B cell (primary cell): ENCODE measurements around the gene CACNA2D1. TPM values are rescaled to one million over a fixed set of nuclear protein-coding genes. Genes with fewer than 3 reads are reported as not detected.

ENCODE experiments used
- ATAC-seq: fragments of 200-7000 bp; cut with Tn5 transposase; one replicate; pipeline ENCODE4 v1.10.0; 2021; ENCODE audit warnings: low read depth, mild to moderate bottlenecking, moderate number of reproducible peaks, moderate library complexity
- CTCF ChIA-PET: fragments of 350-600 bp; sonication (Branson Sonifier 250); formaldehyde crosslinking; loops from one replicate; lab custom pipeline; 2021; ENCODE audit warnings: antibody characterized with exemption, inconsistent platforms; lab: Charles Lee
- POLR2A ChIA-PET: fragments of 350-600 bp; sonication (Branson Sonifier 250); formaldehyde crosslinking; loops from one replicate; lab custom pipeline; 2021; ENCODE audit warnings: antibody characterized with exemption; lab: Charles Lee
- DNase-seq: peaks from one replicate; pipeline ENCODE4 v3.0.0; 2013
- H2AFZ ChIP-seq: 2 replicates; pipeline ENCODE4 v1.6.1; 2012; ENCODE audit warnings: mild to moderate bottlenecking, low read depth, low read length; ENCODE audit not compliant: insufficient read depth, poor library complexity, severe bottlenecking
- H3K27ac ChIP-seq, 2 donors: 1 replicate in 1 of 2; 2 replicates in 1 of 2; pipeline ENCODE4 v1.5.1; 2012 to 2013; ENCODE audit warnings: low read length in 2 of 2, mild to moderate bottlenecking in 2 of 2, moderate library complexity in 1 of 2
- H3K27me3 ChIP-seq, 4 experiments: fragments of 200-600 bp in 1 of 4; sonication (generic) in 1 of 4; replicated peaks in 1 of 4; 1 replicate in 2 of 4; 2 replicates in 2 of 4; pipeline versions ENCODE4 v1.6.1 to v1.7.0; 2013 to 2016; ENCODE audit warnings: low read length in 3 of 4, mild to moderate bottlenecking in 2 of 4, mixed read lengths in 1 of 4, moderate library complexity in 1 of 4; ENCODE audit not compliant: insufficient read depth in 4 of 4, control insufficient read depth in 3 of 4; ENCODE audit errors: control extremely low read depth in 1 of 4
- H3K36me3 ChIP-seq, 2 experiments: replicated peaks in 1 of 2; 1 replicate in 1 of 2; 2 replicates in 1 of 2; pipeline versions ENCODE4 v1.6.1 to v1.7.1; 2013; ENCODE audit warnings: low read length in 1 of 2; ENCODE audit not compliant: insufficient read depth in 2 of 2, control insufficient read depth in 1 of 2; ENCODE audit errors: control extremely low read depth in 1 of 2, extremely low read depth in 1 of 2
- H3K4me1 ChIP-seq, 2 donors: fragments of 200-600 bp in 1 of 2; sonication (generic) in 1 of 2; 1 replicate in 1 of 2; 2 replicates in 1 of 2; pipeline versions ENCODE4 v1.5.1 to v1.6.1; 2013 to 2017; ENCODE audit warnings: low read length in 2 of 2; ENCODE audit not compliant: control insufficient read depth in 2 of 2, insufficient read depth in 2 of 2
- H3K4me2 ChIP-seq: replicated peaks from 2 replicates; pipeline ENCODE3; 2012; ENCODE audit warnings: mild to moderate bottlenecking, low read depth, low read length; ENCODE audit not compliant: poor library complexity, severe bottlenecking
- H3K4me3 ChIP-seq, 5 experiments: fragments of 200-600 bp in 1 of 5; sonication (generic) in 1 of 5; 1 replicate in 3 of 5; 2 replicates in 2 of 5; pipeline versions ENCODE4 v1.5.1 to v1.7.0; 2011 to 2016; ENCODE audit warnings: low read length in 4 of 5, mild to moderate bottlenecking in 4 of 5, low read depth in 2 of 5, control low read depth in 1 of 5, moderate library complexity in 1 of 5; ENCODE audit not compliant: insufficient read depth in 1 of 5; ENCODE audit errors: control extremely low read depth in 1 of 5, extremely low read depth in 1 of 5
- H3K79me2 ChIP-seq: fragments of 200-600 bp; sonication (generic); one replicate; pipeline ENCODE4 v1.6.0; 2016; ENCODE audit warnings: low read length; ENCODE audit not compliant: control insufficient read depth, insufficient read depth
- H3K9ac ChIP-seq: fragments of 200-600 bp; sonication (generic); 2 replicates; pipeline ENCODE4 v1.6.1; 2017; ENCODE audit warnings: mild to moderate bottlenecking, low read length, moderate library complexity
- H3K9me3 ChIP-seq, 3 donors: one replicate each; pipeline versions ENCODE4 v1.6.1 to v1.7.1; 2013; ENCODE audit warnings: low read length in 2 of 3; ENCODE audit not compliant: control insufficient read depth in 2 of 3, insufficient read depth in 1 of 3; ENCODE audit errors: control extremely low read depth in 1 of 3
- H4K20me1 ChIP-seq: 2 replicates; pipeline ENCODE4 v1.6.0; 2012; ENCODE audit warnings: mild to moderate bottlenecking, low read length; ENCODE audit not compliant: insufficient read depth, control insufficient read depth, poor library complexity, severe bottlenecking
- H3K27ac Mint-ChIP-seq: one replicate; pipeline ENCODE4 v1.8.0; 2021; ENCODE audit warnings: mixed read lengths
- H3K27me3 Mint-ChIP-seq: one replicate; pipeline ENCODE4 v1.8.0; 2021; ENCODE audit warnings: mixed read lengths
- H3K4me1 Mint-ChIP-seq: one replicate; pipeline ENCODE4 v1.8.0; 2021; ENCODE audit warnings: mixed read lengths
- H3K4me3 Mint-ChIP-seq: one replicate; pipeline ENCODE4 v1.8.0; 2021; ENCODE audit warnings: mixed read lengths
- H3K9me3 Mint-ChIP-seq: one replicate; pipeline ENCODE4 v1.8.0; 2022; ENCODE audit warnings: mixed read lengths; ENCODE audit not compliant: insufficient read depth
- CTCF ChIP-seq: fragments of 200-600 bp; IDR thresholded peaks from one replicate; pipeline ENCODE4 v1.8.0; 2022; ENCODE audit warnings: antibody characterized with exemption, mild to moderate bottlenecking
- EZH2 ChIP-seq: IDR thresholded peaks from 2 replicates; pipeline ENCODE4 v1.6.1; 2012; ENCODE audit warnings: borderline replicate concordance, low read depth, mild to moderate bottlenecking, moderate library complexity, low read length; ENCODE audit not compliant: insufficient read depth, poor library complexity, severe bottlenecking
- WGBS: methylation state at CpG from one replicate; pipeline ENCODE4 v1.1.5; 2013; ENCODE audit warnings: missing lambda C conversion rate; ENCODE audit not compliant: insufficient coverage; 5-methylcytosine and 5-hydroxymethylcytosine counted together
- intact Hi-C: fragments of 100-400 bp; cut with micrococcal nuclease; formaldehyde crosslinking; loops from one replicate; pipeline ENCODE4 v1.10.0; 2022
- polyA plus RNA-seq: library from polyadenylated mRNA; depleted of rRNA; stranded (reverse); fragments of >200 nt; gene quantifications from 2 replicates; pipeline ENCODE4 v1.2.3, GENCODE V29; 2012
- total RNA-seq, 2 donors: library from RNA; stranded (reverse); fragments of 120-200 nt in 1 of 2; gene quantifications; 1 replicate in 1 of 2; 2 replicates in 1 of 2; pipeline versions ENCODE4 v1.2.3 to v1.2.4, GENCODE V29; 2013 to 2022

The CACNA2D1 gene
- total and polyA plus RNA-seq, 2 donors (not counting 1 experiment from before 2014, with no cell fraction given) = not detected

GRCh38 chr7:81986723-81987470 lies 456.7 kb downstream of the CACNA2D1 start:
- no peaks in the 10 kb centered on the region for H3K27me3 Mint-ChIP-seq
- Histone ChIP-seq H2AFZ (no peak overlapping the region), H3K4me1 (no peaks in the 10 kb centered on the region), H3K27ac (no peak overlapping the region), H3K9ac (no peak overlapping the region), H3K4me3 (no peak overlapping the region), H3K27me3 (no peaks in the 10 kb centered on the region), H4K20me1 (no peaks in the 10 kb centered on the region), H3K4me2 (no peak overlapping the region), H3K9me3 (no peaks in the 10 kb centered on the region), H3K79me2 (no peaks in the 10 kb centered on the region), H3K36me3 (no peaks in the 10 kb centered on the region)
- intact Hi-C loops = no loop called here
- TF ChIP-seq CTCF (no peak), EZH2 (no peak)
- ChIA-PET POLR2A (no interaction called here), CTCF (no interaction called here)
- H3K4me1 Mint-ChIP-seq = no peaks in the 10 kb centered on the region
- DNase-seq = no peak
- H3K27ac Mint-ChIP-seq = no peak overlapping the region
- H3K9me3 Mint-ChIP-seq = no peaks in the 10 kb centered on the region
- ATAC-seq = no peak
- H3K4me3 Mint-ChIP-seq = no peak overlapping the region
- no CpG with 5 or more reads among the region's 3 CpGs for WGBS

DNA sequence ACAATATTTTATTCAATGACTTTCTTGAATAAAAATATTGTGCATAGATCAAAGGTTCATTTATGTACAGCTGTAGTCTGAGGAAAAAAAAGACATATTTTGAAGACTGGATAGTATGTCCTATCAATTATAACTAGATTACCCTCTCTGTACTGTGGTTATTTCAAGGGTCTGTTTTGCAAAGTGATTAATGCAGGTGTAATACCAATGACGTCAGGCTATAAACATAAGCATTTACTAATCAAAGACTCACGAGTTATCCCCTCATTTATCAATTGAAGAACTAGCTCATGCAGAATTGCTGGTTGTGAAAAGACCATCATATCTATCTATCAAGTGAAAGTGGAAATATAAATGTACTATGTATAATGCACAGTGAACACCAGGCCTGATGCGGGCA lies 460.2 kb downstream of the CACNA2D1 start:
- H3K9ac ChIP-seq = no peak overlapping the region
- WGBS = no CpG with 5 or more reads among the region's 3 CpGs
- intact Hi-C loops = no loop called here
- ATAC-seq (no peak), DNase-seq (no peak)
- H3K4me1 ChIP-seq = no peaks in the 10 kb centered on the region
- H3K27me3 ChIP-seq = no peaks in the 10 kb centered on the region
- Mint-ChIP-seq H3K4me3 (no peak overlapping the region), H3K4me1 (no peaks in the 10 kb centered on the region), H3K27ac (no peak overlapping the region), H3K9me3 (peaks cover 2% of the 10 kb centered on the region), H3K27me3 (no peaks in the 10 kb centered on the region)
- ChIA-PET POLR2A (no interaction called here), CTCF (interaction anchor here (0.7 kb wide), 1 partner anchor 46 kb away, joined by 3 read pairs; no protein-coding TSS in a partner anchor)
- no peaks in the 10 kb centered on the region for H4K20me1 ChIP-seq
- TF ChIP-seq EZH2 (no peak), CTCF (no peak)
- no peaks in the 10 kb centered on the region for H3K36me3 ChIP-seq
- H3K4me2 ChIP-seq = no peak overlapping the region
- no peak overlapping the region for H2AFZ ChIP-seq
- no peak overlapping the region for H3K4me3 ChIP-seq
- H3K27ac ChIP-seq = no peak overlapping the region
- no peaks in the 10 kb centered on the region for H3K9me3 ChIP-seq
- no peaks in the 10 kb centered on the region for H3K79me2 ChIP-seq
